ENCODE results near the gene SOS1. TPM values are rescaled to one million over a fixed set of nuclear protein-coding genes. Genes with fewer than 3 reads are reported as not detected.
A peak's percentile ranks its signal among the peaks of the same experiment; 100 is the strongest.

SOS1 gene
- total and polyA plus RNA-seq, 2 of the 13 experiments (the other 11 are each of a cell fraction or from before 2014, with no cell fraction given) = 20.8 to 60.4 TPM

GRCh38 chr2:39124000-39124745 lies 3.3 kb upstream of the SOS1 start (continued):
- 0 out of 2 replicates have a peak, but pooled peaks have one; percentile 57 for TF ChIP-seq KIAA2018 (CRISPR knock-in tag; IDR thresholded peaks at IDR 0.05; ENCODE audit: borderline replicate concordance)
- peak; percentile 55 for TF ChIP-seq ZNF784 (CRISPR knock-in tag; IDR thresholded peaks at IDR 0.05; ENCODE audit: borderline replicate concordance)
- peak; percentile 100 for TF ChIP-seq MYPOP (CRISPR knock-in tag; IDR thresholded peaks at IDR 0.05)
- peak; percentile 71 for TF ChIP-seq ZBTB44 (CRISPR knock-in tag; IDR thresholded peaks at IDR 0.05)
- TF ChIP-seq ZFP62 (CRISPR knock-in tag; IDR thresholded peaks at IDR 0.05) = no peak
- peak; percentile 97 for TF ChIP-seq NRL (CRISPR knock-in tag; IDR thresholded peaks at IDR 0.05; ENCODE audit: borderline replicate concordance)
- peak; percentile 83 for TF ChIP-seq NFATC3 (CRISPR knock-in tag; IDR thresholded peaks at IDR 0.05)
- peak; percentile 84 for TF ChIP-seq BCL3 (CRISPR knock-in tag; IDR thresholded peaks at IDR 0.05)
- TF ChIP-seq ZNF674 (CRISPR knock-in tag; IDR thresholded peaks at IDR 0.05; ENCODE audit: low read depth) = no peak

All from HepG2 (cell line).